Loucy (cell line): ENCODE measurements around the gene RGS6.
A peak's percentile ranks its signal among the peaks of the same experiment; 100 is the strongest.

Experiments used
- H2AFZ ChIP-seq: fragments of 200-600 bp; sonication (generic); 2 replicates; pipeline ENCODE4 v1.6.0; 2016; ENCODE audit warnings: antibody characterized with exemption, mild to moderate bottlenecking, low read length, moderate library complexity
- H3F3A ChIP-seq: fragments of 200-600 bp; 2 replicates; pipeline ENCODE4 v1.6.0; 2016; ENCODE audit warnings: antibody characterized with exemption, low read depth, mild to moderate bottlenecking
- H3K27me3 ChIP-seq: fragments of 200-600 bp; sonication (generic); 2 replicates; pipeline ENCODE4 v1.6.1; 2014; ENCODE audit warnings: low read length, mild to moderate bottlenecking; ENCODE audit not compliant: insufficient read depth, poor library complexity, severe bottlenecking
- H3K36me3 ChIP-seq: fragments of 200-600 bp; sonication (generic); 2 replicates; pipeline ENCODE4 v1.6.1; 2016; ENCODE audit warnings: low read length; ENCODE audit not compliant: insufficient read depth
- H3K4me1 ChIP-seq: fragments of 200-600 bp; sonication (generic); 2 replicates; pipeline ENCODE4 v1.5.1; 2014; ENCODE audit warnings: low read length, mild to moderate bottlenecking; ENCODE audit not compliant: insufficient read depth, poor library complexity, severe bottlenecking
- H3K4me2 ChIP-seq: fragments of 200-600 bp; sonication (generic); 2 replicates; pipeline ENCODE4 v1.6.0; 2014; ENCODE audit warnings: antibody characterized with exemption, low read length, low read depth, mild to moderate bottlenecking; ENCODE audit not compliant: poor library complexity, severe bottlenecking
- H3K4me3 ChIP-seq: fragments of 200-600 bp; sonication (generic); 2 replicates; pipeline ENCODE4 v1.5.1; 2014; ENCODE audit warnings: low read length, mild to moderate bottlenecking, mixed read lengths; ENCODE audit not compliant: poor library complexity, severe bottlenecking
- H3K79me2 ChIP-seq: fragments of 200-600 bp; sonication (generic); 2 replicates; pipeline ENCODE4 v1.6.1; 2014; ENCODE audit warnings: low read length; ENCODE audit not compliant: insufficient read depth
- H3K9ac ChIP-seq: fragments of 200-600 bp; sonication (generic); 2 replicates; pipeline ENCODE4 v1.6.0; 2014; ENCODE audit warnings: mild to moderate bottlenecking, low read depth, low read length, moderate library complexity; ENCODE audit not compliant: poor library complexity, severe bottlenecking
- H3K9me2 ChIP-seq: fragments of 200-600 bp; sonication (generic); replicated peaks from 2 replicates; pipeline ENCODE4 v1.6.1; 2016; ENCODE audit warnings: low read depth, low read length, mixed read lengths
- H3K9me3 ChIP-seq: fragments of 200-600 bp; sonication (generic); 2 replicates; pipeline ENCODE4 v1.6.1; 2014; ENCODE audit warnings: mild to moderate bottlenecking, antibody characterized with exemption, low read length, low read depth; ENCODE audit not compliant: insufficient read depth
- H4K20me1 ChIP-seq: fragments of 200-600 bp; sonication (generic); 2 replicates; pipeline ENCODE4 v1.6.0; 2014; ENCODE audit warnings: antibody characterized with exemption, low read length, mild to moderate bottlenecking; ENCODE audit not compliant: insufficient read depth, poor library complexity, severe bottlenecking
- CTCF ChIP-seq: fragments of 200-600 bp; sonication (generic); conservative IDR thresholded peaks from 2 replicates; pipeline ENCODE4 v1.5.1; 2014; ENCODE audit warnings: mild to moderate bottlenecking, antibody characterized with exemption, low read length
- EZH2phosphoT487 ChIP-seq: fragments of 200-600 bp; IDR thresholded peaks from 2 replicates; pipeline ENCODE4 v1.6.1; 2018; ENCODE audit warnings: antibody characterized with exemption, mild to moderate bottlenecking, moderate library complexity, borderline replicate concordance

The RGS6 gene

GRCh38 chr14:72000907-72001306 is 68.7 kb downstream of the RGS6 start:
- Histone ChIP-seq H3K4me3 (no peak overlapping the region), H3K36me3 (no peaks in the 10 kb centered on the region), H3K9me3 (peaks cover 5% of the 10 kb centered on the region; the same call in 1 of the 2 replicates), H3K79me2 (peaks cover 6% of the 10 kb centered on the region; the same call in 1 of the 2 replicates), H3K27me3 (no peaks in the 10 kb centered on the region), H3K4me2 (peak overlapping the region; percentile 15), H4K20me1 (no peaks in the 10 kb centered on the region), H2AFZ (no peak overlapping the region), H3K9ac (no peak overlapping the region), H3K4me1 (peaks cover 20% of the 10 kb centered on the region), H3K9me2 (no peaks in the 10 kb centered on the region), H3F3A (no peaks in the 10 kb centered on the region)
- TF ChIP-seq EZH2phosphoT487 (no peak), CTCF (no peak)

GRCh38 chr14:72002731-72003130 is 70.5 kb downstream of the RGS6 start:
- H3K9ac ChIP-seq = no peak overlapping the region
- H4K20me1 ChIP-seq = no peaks in the 10 kb centered on the region
- no peaks in the 10 kb centered on the region for H3F3A ChIP-seq
- H3K79me2 ChIP-seq = peaks cover 6% of the 10 kb centered on the region; the same call in 1 of the 2 replicates
- peaks cover 5% of the 10 kb centered on the region; the same call in 1 of the 2 replicates for H3K9me3 ChIP-seq
- no peak overlapping the region for H2AFZ ChIP-seq
- H3K27me3 ChIP-seq = no peaks in the 10 kb centered on the region
- TF ChIP-seq EZH2phosphoT487 (no peak), CTCF (no peak)
- no peaks in the 10 kb centered on the region for H3K36me3 ChIP-seq
- H3K4me2 ChIP-seq = no peak overlapping the region
- no peaks in the 10 kb centered on the region for H3K9me2 ChIP-seq
- no peak overlapping the region for H3K4me3 ChIP-seq
- peaks cover 20% of the 10 kb centered on the region for H3K4me1 ChIP-seq

- no peaks in the 10 kb centered on the region for H3K4me1 ChIP-seq
- TF ChIP-seq EZH2phosphoT487 (no peak), CTCF (no peak)
- H3K27me3 ChIP-seq = no peaks in the 10 kb centered on the region
- no peaks in the 10 kb centered on the region for H3K36me3 ChIP-seq
- H2AFZ ChIP-seq = no peak overlapping the region
- H3K9me3 ChIP-seq = no peaks in the 10 kb centered on the region
- no peak overlapping the region for H3K9ac ChIP-seq
- H3K79me2 ChIP-seq = peaks cover 2% of the 10 kb centered on the region; the same call in 1 of the 2 replicates
- H3F3A ChIP-seq = no peaks in the 10 kb centered on the region
- no peak overlapping the region for H3K4me2 ChIP-seq
- H3K9me2 ChIP-seq = no peaks in the 10 kb centered on the region
- H4K20me1 ChIP-seq = no peaks in the 10 kb centered on the region
- no peak overlapping the region for H3K4me3 ChIP-seq
These were observed 76.4 kb downstream of the RGS6 start for GRCh38 chr14:72008666-72009065.
